Stimulated activated CD8-positive, alpha-beta memory T cell treated with anti-CD3 and anti-CD28 coated beads, Interleukin-15, amount 100 ng/mL, for 1 hour (primary cell): ENCODE data around the gene FLII.

Experiments used
- DNase-seq: peaks from one replicate; pipeline ENCODE4 v3.0.0-alpha.2; 2020; ENCODE audit warnings: low read depth

FLII gene

DNA sequence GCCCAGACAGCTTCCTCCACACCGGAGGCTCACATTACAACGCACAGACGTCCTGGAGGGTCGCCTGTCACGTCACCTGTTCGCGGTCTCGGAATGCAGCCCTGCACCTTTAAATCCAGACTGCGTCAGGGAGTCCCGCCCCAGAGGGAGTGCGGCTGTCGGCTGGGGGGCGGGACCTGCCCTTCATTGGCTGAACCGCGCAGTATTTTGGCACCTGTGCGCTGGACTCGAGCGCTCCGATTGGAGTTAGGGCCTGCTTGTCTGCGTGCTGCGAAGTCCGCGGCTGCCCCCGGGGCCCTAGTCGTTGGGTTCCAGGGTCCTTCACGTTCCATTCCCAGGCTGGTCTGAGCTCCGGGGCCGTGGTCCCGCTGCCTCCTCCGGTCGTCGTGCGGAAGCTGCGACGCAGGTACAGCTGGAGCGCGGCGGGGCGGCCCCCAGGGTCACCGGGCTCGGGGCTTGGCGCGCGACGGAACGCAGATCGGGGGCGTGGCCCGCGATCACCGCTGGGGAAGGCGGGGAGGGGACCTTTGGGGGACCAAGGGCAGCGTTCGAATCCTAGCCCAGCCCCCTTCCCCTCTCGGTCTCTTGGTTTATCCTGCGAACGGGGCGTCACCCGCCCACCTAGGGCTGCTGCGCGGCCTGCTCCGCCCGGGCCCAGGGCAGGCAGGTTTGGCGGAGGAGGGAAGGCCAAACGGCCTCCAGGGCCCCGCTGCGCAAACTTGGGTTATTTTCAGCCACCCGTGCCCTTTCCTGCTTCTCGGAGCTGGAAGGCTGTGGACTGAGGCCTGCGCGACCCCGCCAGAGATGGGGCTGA, 2.0 kb upstream of the FLII start, which contains the start of gene MIEF2:
TSS of gene MIEF2 (plus strand) at position 331 of the 814 bp plus-strand sequence. CDS start 2,059 bp downstream, outside the sequence.
- peak; percentile 87 for DNase-seq

- no peak for DNase-seq
Measured at GRCh38 chr17:18259621-18260331, 1.2 kb upstream of the FLII start.

GRCh38 chr17:18257982-18258355, 569 bp downstream of the FLII start:
- DNase-seq = no peak

DNA sequence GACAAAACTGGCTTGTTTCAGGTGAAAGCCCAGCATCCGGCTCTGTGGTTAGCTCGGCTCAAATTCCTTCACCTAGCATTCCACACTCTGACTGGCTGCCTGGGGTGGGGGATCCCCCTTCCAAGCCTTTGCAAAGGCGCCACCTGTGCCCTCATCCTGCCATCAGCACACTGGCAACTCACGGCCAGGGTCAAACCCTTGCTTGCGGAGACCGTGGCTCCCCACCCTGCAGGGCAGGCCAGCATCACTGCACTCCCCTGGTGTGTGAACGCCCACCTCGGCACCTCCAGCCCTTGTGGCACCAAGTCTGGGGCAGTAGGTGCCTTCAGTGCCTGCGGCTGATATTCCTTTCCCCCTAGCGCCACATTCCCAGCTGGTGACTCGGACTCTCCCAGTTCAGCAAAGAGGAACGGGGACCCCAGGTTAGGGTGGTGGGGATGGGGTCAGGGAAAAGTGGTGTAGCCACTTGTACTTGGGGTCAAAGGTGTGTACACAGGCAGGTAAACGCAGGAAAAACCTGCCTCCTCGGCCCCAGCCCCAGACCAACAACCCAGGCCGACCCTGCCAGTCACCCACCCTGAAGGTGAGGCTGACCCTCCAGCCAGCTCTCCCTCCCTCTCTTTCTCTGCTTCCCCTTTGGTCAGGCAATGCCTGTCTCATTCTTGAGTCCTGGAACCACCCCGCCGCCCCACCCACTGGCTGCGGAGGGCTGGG, 1.1 kb downstream of the FLII start:
- DNase-seq = no peak

DNA sequence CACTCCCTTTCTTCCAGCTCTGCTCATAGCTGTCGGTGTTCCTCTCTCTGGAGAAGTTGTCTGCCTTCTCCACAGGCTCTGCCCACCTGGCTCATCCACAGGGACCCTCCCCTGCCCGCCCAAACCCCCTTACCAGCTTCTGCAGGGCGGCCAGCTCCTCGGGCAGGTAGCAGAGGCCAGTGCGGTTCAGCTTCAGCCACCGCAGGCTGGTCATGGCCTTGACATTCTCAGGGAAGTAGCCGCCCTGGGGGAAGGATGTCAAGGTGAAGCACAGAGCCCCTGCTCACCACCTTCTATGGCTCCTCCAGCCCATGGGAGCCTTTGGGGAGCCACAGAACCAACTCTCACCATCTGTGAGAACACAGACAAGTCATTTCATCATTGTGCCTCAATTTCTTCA, 1.8 kb downstream of the FLII start:
- DNase-seq = no peak

DNA sequence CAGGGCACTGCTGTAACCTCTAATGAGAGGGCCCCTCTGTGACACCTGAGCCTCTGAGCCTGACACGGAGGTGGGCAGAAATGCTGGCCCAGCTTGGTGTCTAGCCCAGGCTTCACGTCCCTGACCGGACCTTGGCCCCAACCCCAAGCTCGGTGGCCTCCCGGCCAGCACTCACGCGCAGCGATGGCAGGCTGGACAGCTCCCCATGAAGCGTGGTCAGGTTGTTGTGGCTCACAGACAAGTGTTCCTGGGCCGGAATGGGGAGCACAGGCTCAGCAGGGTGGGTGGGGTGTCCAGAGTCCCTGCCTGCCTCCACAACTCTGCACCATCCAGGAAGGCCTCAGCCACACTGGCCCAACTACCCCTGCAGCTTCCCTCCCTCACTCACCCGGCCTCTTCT, 2.2 kb downstream of the FLII start:
- no peak for DNase-seq

- DNase-seq = no peak
Measured at GRCh38 chr17:18254888-18255649, 3.5 kb downstream of the FLII start.

GRCh38 chr17:18253947-18254821, 4.4 kb downstream of the FLII start:
- no peak for DNase-seq

GRCh38 chr17:18253187-18253884, 5.2 kb downstream of the FLII start:
- no peak for DNase-seq

GRCh38 chr17:18252160-18252559, 6.4 kb downstream of the FLII start:
- DNase-seq = no peak

GRCh38 chr17:18251204-18251603, 7.3 kb downstream of the FLII start:
- no peak for DNase-seq

DNA sequence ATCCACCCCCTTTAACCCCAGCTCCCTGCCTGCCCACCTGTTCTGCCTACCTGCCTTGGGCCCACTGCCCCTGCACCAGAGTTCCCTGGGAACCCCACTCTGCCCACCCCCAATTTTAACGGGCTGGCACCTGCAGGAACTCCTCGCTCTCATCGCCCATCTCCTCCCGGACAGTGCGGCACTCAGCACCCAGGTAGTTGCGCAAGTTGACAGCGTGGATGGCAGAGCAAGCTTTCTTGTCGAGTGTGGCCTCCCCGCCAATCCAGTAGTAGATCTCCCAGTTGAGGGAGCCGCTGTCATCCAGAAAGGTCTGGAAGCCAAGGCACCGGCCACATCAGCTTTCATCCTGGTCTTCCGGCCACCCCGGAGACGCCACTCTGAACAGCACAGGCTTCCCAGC, 7.8 kb downstream of the FLII start:
- DNase-seq = no peak

GRCh38 chr17:18250259-18250658, 8.3 kb downstream of the FLII start:
- no peak for DNase-seq

DNA sequence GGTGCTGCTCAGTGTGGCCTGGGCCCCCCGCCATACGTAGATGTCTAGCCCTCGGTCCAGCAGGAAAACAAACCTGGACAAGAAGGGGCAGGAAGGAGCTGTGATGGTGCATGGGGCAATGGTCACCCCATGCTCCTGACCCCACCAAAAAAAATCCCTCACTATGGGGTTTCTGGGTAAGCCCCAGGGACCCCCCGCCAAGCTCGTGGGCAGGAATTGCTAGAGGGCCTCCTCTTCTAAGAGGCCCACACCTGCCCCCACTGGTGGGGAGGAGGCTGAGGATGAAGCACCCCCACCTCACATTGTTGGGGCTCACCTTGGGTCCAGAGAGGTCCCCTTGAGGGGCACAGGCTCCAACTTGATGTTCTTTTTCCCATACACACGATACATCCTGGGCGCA, 9.7 kb downstream of the FLII start:
- DNase-seq = no peak

DNA sequence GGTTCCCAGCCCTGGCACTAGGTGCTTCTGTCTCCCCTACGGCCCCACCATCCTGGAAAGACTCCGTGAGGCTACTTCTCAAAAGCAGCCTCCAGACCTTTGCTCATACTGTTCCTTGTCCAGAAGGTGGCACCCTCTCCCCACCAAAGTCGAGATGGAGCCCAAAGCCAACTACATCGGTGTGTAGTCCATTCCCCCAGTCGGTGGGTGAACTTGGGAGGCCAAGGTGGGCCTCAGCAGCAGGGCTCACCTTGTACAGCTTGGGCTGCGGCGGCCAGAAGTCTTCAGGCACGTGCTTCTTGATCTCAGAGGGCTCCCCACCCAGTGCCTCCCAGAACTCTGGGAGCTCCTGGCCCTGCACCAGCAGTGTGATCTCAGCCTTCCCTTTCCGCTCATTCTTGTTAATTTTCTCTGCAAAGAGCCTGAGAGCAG, 10.2 kb downstream of the FLII start:
- peak; percentile 44 for DNase-seq

DNA sequence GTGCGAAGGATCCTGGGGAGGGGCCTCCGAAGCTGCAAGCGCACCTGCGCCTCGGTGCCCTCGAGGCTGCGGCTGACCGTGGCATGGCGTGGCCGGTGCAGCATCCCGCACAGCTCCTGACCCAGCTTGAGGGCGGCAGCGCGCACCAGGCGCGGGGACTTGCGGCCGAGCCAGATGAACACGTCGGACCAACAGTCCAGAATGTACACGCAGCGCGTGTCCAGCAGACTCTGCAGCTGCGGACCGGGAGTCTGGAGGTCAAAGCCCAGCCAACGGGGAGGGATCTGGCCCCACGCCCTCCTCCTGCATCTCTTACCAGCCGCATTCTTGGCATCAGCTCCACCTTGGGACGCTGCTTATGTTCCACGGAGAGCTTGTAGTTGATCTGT, 10.9 kb downstream of the FLII start:
- no peak for DNase-seq

DNA sequence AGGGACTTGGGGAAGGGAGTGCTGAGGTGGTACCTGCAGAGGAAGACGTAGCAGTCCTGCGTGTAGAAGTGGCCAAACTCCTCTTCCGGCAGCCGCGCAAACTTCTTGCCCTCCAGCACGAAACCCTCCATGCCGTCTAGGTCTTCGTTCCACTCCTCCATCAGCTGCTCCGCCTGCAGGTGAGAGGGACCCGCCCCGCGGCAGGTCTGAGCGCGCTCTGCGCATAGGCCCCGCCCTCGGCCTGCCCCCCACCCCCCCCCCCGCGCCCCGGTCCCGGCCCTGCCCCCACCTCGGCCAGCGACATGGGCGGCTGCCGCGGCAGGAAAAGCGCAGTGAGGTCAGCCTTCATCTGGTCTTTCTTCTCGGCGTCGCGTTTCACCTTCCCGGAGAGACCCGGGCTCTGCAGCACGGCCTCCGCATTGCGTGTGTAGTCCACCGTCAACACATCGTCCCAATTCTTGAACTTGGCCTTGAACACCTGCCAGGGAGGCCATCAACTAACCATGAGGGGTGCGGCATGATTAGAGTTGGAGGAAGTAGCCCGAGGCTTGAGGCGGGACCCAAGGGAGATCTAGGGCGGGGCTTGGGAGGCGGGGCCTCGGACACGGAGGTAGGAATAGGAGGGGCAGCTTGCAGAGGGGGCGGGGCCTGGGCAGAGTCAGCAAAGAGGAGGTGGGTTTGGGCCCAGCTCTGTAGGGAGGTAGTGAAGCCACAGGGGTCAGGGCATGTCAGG, 11.5 kb downstream of the FLII start:
- DNase-seq = no peak

DNA sequence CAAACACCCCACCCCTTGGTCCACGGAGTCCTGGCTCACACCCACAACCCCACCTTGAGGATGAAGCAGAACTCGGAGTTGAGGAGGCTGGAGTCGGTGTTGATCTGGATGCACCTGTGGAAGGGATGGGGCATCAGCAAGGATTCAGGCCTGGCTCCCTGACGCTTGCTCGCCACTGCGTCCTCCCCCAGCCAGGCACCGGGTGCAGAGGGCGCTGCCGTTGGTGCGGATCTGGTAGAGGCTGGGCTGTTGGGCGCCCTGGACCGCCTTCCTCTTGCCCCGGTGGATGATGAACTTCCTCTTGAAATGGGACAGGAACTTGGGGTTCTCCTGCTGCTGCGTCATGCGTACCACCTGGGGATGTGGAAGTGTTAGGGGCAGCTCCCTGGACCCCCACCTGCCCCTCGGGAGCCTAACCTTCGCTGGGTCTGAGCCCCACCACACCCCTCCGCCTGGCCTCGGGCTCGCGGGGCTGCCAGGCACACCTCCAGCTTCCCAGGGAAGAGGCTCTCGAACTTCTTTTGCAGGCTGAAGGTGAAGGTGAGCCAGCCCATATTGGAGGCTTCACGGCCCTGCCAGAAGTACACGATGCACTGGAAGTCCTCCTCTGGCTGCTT, 12.3 kb downstream of the FLII start:
- DNase-seq = no peak

DNA sequence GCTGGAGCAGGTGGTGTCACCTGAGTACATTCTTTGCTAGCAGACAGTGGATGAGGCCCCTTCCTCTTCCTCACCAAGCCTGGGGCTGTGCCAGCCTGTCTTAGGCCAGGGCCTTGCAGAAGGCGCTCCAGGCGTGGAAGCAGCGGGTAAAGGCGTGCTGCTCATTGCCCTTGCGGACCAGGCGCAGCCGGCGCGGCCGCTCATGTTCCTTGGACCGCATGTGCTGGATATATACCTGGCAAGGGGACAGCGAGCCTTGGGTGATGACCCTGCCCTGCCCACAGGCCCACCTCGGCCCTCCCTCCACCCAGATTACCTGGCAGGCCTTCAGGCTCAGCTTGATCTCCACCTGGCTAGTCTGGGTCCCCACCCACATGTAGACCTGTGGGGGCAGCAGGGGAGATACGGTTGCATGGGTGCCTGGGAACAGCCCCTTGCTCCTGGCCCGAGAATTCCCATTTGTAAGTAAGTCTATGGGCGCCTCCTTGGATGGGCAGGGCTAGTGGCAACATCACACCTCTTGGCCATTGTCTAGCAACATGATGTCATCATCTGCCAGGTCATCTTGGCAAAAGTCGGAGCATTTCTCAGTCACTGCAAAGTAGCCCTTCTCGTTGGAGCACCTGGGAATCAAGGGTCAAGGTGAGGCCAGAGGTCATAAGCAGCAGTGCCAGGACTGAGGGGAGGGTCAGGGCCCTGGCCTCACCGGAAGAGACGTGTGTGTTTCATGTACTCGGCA, 13.3 kb downstream of the FLII start:
- no peak for DNase-seq
